Dendritic cell treated with granulocyte-macrophage colony-stimulating factor and Interleukin-4, amounts not matched to agents 40 ng/mL and 50 ng/mL, for 4 days (primary cell): Measurements from ENCODE around the gene SLC25A13.
A peak's percentile ranks its signal among the peaks of the same experiment; 100 is the strongest.

Source experiments
- H3K27ac Mint-ChIP-seq: one replicate; pipeline ENCODE4 v1.8.0; 2022; ENCODE audit warnings: mild to moderate bottlenecking, mixed read lengths
- H3K27me3 Mint-ChIP-seq: one replicate; pipeline ENCODE4 v1.8.0; 2022; ENCODE audit warnings: mild to moderate bottlenecking, mixed read lengths
- H3K36me3 Mint-ChIP-seq: one replicate; pipeline ENCODE4 v1.8.0; 2022; ENCODE audit warnings: low read depth, mixed read lengths
- H3K4me1 Mint-ChIP-seq: one replicate; pipeline ENCODE4 v1.8.0; 2022; ENCODE audit warnings: low read depth, mixed read lengths
- H3K4me3 Mint-ChIP-seq: one replicate; pipeline ENCODE4 v1.8.0; 2022; ENCODE audit warnings: mild to moderate bottlenecking, moderate library complexity, mixed read lengths
- H3K9me3 Mint-ChIP-seq: one replicate; pipeline ENCODE4 v1.8.0; 2022; ENCODE audit warnings: mixed read lengths
- intact Hi-C: fragments of 100-400 bp; cut with micrococcal nuclease; formaldehyde crosslinking; loops from one replicate; pipeline ENCODE4 v1.15.0; 2022

The SLC25A13 gene

DNA sequence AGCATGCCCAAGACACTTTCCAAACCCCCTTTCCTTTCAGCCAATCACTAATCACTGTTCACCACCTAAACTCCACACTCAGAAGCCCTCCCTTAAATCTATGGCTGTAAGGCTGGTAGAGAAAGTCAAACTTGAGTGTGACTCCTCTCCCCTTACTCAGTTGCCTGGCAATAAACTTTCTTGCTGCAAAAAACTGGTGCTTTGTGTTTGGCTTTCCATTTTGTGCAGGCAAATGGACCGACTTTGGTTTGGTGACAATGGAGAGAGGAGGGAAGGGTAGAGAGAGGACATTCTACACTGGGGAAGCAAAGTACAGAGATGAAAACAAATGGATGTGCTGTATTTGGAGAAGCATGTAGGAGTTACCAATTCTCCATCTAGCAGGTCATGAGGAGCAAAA, 84.9 kb downstream of the SLC25A13 start:
- H3K4me3 Mint-ChIP-seq = no peak overlapping the region
- H3K36me3 Mint-ChIP-seq = peaks cover 29% of the 10 kb centered on the region
- intact Hi-C loops = no loop called here
- peaks cover 30% of the 10 kb centered on the region for H3K4me1 Mint-ChIP-seq
- H3K27ac Mint-ChIP-seq = no peak overlapping the region
- no peaks in the 10 kb centered on the region for H3K27me3 Mint-ChIP-seq
- H3K9me3 Mint-ChIP-seq = no peaks in the 10 kb centered on the region

DNA sequence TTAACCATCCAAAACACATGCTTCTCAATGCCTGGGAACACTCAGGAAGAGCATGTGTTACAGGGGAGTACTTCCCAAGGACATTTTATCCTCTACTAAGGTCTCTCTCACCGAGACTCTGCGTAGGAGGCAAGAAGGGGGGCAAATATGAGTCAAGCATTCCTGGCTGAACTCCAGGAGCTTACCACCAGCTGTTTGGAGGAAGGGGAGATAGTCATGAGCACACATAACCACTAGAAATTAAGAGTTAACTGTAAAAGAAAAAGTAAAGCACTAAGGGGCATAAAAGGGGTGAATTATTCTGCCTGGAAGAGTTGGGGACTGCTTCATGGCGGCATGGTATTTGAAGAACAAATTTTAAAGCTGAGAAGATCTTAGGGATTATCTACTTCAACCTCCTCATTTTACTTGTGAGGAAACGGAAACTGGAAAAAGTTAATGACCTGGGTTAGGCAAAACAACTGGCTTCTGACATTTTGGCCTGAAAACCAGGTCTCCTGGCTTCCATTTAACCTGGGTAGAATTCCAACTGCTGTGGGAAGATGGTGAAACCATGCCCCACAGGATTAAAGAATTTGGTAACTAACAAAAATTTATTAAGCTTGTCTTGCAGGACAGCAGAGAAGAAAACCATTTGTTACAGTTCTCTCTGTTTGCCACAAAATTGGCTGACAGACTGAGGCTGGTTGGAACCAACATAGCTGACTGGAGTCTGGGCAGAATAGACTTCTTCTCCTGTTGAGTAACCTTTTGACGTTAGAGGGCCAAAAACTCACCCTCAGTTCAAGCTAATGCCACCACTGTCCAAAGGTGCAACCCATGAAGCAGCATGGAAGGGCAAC, 85.5 kb downstream of the SLC25A13 start:
- Mint-ChIP-seq H3K4me3 (no peak overlapping the region), H3K4me1 (peaks cover 25% of the 10 kb centered on the region), H3K27me3 (no peaks in the 10 kb centered on the region), H3K27ac (peak overlapping the region; percentile 15), H3K36me3 (peaks cover 36% of the 10 kb centered on the region), H3K9me3 (no peaks in the 10 kb centered on the region)
- intact Hi-C loops = no loop called here

DNA sequence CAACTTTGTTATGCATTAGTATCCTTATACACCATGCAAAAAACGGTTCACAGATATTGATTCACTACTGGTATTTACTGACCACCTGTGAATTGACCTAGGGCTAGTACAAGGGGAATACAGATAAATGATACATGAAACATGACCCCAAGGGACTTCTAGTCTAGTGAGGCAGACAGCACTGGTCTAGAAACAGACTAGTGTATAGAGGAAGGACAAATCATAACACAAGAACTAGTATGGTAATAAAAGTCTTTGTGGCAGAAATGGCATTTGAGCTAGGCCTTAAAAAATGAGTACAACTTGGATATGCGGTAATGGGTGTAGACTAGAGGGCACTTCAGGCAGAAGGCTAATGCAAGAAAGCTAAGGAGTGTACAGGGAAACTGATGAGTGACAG, 86.6 kb downstream of the SLC25A13 start:
- H3K9me3 Mint-ChIP-seq = no peaks in the 10 kb centered on the region
- peaks cover 44% of the 10 kb centered on the region for H3K36me3 Mint-ChIP-seq
- no peaks in the 10 kb centered on the region for H3K27me3 Mint-ChIP-seq
- H3K4me3 Mint-ChIP-seq = no peak overlapping the region
- no peak overlapping the region for H3K27ac Mint-ChIP-seq
- peaks cover 19% of the 10 kb centered on the region for H3K4me1 Mint-ChIP-seq
- intact Hi-C loops = no loop called here

DNA sequence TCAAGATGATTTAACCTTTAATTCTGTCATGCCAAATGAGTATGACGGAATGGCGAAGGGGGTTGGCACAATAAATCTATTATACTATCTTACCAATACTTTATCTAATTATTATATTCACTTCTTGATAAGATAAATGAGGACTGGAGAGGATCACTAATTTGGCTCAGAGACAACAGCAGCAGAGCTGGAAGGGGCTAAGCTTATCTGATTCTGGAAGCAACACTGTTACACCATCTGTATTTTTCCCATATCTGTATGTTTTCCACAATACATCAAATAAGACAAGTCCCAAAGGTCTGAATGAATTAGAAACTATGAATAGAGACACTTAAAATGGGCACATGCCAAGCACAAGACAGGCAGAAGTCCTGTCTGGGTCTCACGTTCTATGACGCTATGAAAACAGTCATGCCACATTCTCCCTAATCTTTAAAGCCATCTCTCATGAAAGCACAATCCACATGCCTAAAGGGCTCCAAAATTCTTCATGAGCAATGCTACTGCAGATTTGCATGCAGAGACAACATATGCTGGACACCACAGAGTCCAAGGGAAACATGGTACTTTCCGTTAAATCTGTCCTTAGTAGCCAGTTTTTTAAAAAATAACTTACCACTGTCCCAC, 88.3 kb downstream of the SLC25A13 start:
- H3K27me3 Mint-ChIP-seq = no peaks in the 10 kb centered on the region
- peaks cover 56% of the 10 kb centered on the region for H3K36me3 Mint-ChIP-seq
- H3K4me1 Mint-ChIP-seq = peaks cover 16% of the 10 kb centered on the region
- peaks cover 11% of the 10 kb centered on the region for H3K9me3 Mint-ChIP-seq
- no peak overlapping the region for H3K4me3 Mint-ChIP-seq
- no peak overlapping the region for H3K27ac Mint-ChIP-seq
- intact Hi-C loops = no loop called here

DNA sequence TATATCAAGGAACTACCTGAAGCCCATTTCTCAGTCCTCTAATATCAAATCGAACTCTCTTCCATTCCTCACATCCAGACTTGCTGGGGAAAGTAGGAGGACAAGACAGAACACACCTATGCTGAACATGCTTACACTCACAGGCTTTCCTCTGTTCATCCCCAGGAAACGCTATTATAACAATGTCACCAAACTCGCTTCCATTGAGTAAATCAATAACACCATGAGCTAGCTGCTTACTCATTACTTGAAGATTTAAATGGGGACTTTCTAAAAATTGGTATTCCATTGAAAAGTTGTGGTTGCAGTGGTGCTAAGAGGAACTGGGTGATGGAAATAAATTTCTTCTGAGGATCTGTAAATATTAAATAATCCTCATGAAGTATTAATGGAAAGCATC, 88.8 kb downstream of the SLC25A13 start:
- Mint-ChIP-seq H3K27ac (no peak overlapping the region), H3K4me3 (no peak overlapping the region), H3K36me3 (peaks cover 60% of the 10 kb centered on the region), H3K9me3 (peaks cover 11% of the 10 kb centered on the region), H3K4me1 (peaks cover 16% of the 10 kb centered on the region), H3K27me3 (no peaks in the 10 kb centered on the region)
- intact Hi-C loops = no loop called here

DNA sequence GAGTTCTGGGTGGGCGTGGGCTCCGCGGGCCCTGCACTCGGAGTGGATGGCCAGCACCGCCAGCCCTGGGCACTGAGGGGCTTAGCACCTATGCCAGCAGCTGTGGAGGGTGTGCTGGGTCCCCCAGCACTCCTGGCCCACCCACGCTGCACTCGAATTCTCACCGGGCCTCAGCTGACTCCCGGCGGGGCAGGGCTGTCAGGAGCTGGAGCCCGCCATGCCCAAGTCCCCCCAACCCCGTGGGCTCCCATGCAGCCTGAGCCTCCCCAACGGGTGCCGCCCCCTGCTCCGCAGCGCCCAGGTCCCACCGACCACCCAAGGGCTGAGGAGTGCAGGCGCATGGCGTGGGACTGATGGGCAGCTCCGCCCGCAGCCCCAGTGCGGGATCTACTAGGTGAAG, 93.1 kb downstream of the SLC25A13 start:
- intact Hi-C loops = no loop called here
- Mint-ChIP-seq H3K36me3 (peaks cover 50% of the 10 kb centered on the region), H3K4me1 (peaks cover 9% of the 10 kb centered on the region), H3K9me3 (peaks cover 11% of the 10 kb centered on the region), H3K27me3 (no peaks in the 10 kb centered on the region), H3K4me3 (no peak overlapping the region), H3K27ac (no peak overlapping the region)

DNA sequence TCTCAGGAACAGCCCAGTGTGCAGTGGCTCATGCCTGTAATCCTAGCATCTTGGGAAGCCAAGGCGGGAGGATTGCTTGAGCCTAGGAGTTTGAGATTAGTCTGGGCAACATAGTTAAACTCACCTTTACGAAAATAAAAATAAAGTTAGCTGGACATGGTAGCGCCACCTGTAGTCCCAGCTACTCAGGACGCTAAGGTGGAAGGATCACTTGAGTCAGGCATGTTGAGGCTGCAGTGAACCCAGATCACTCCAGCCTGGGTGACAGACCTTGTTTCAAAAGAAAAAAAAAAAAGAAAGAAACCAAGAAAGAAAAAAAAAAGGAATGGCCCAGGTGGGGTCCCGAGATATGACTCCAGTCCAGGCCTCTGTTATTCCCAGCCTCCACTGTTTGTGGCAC, 96.6 kb downstream of the SLC25A13 start:
- peaks cover 11% of the 10 kb centered on the region for H3K9me3 Mint-ChIP-seq
- no peak overlapping the region for H3K27ac Mint-ChIP-seq
- H3K27me3 Mint-ChIP-seq = no peaks in the 10 kb centered on the region
- H3K4me1 Mint-ChIP-seq = peaks cover 9% of the 10 kb centered on the region
- no peak overlapping the region for H3K4me3 Mint-ChIP-seq
- intact Hi-C loops = no loop called here
- H3K36me3 Mint-ChIP-seq = peaks cover 38% of the 10 kb centered on the region

DNA sequence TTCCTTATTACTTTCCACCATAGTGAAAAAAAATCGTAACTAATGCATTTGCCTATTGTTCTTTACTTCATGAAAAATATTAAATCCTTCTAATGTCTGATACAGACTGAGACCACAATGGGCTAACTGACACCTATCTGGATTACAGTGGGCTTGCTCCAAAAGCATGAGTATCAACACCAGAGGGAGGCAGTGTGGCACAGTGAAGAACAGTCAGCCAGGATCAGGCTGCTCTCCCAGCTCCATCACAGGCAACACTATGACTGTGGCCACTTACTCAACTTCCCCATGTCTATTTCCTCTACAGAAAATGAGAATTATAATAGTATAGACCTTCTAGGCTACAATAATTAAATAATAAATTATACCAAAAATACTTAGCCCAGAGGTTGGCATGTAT, 97.2 kb downstream of the SLC25A13 start:
- H3K4me3 Mint-ChIP-seq = no peak overlapping the region
- intact Hi-C loops = no loop called here
- H3K27ac Mint-ChIP-seq = no peak overlapping the region
- H3K36me3 Mint-ChIP-seq = peaks cover 33% of the 10 kb centered on the region
- H3K27me3 Mint-ChIP-seq = no peaks in the 10 kb centered on the region
- H3K4me1 Mint-ChIP-seq = peaks cover 10% of the 10 kb centered on the region
- peaks cover 6% of the 10 kb centered on the region for H3K9me3 Mint-ChIP-seq

DNA sequence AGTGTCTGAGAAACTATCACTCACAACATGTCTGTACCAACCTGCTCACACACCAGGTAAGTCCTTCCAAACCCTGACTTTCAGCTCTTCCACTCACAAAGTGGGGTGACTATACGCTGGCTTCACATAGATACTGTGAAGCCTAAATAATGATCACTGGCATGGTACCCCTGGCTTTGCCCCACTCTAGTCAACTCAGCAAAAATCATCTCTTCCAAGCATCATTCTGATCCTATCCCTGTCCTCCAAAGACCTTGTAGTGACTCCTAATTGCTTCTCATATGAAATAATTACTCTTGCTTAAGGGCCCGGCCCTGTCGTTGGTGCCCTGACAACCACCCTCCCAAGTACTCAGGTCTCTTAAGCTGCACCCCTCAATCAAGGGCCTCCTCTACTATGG, 97.8 kb downstream of the SLC25A13 start:
- peaks cover 16% of the 10 kb centered on the region for H3K4me1 Mint-ChIP-seq
- no peak overlapping the region for H3K4me3 Mint-ChIP-seq
- peaks cover 27% of the 10 kb centered on the region for H3K36me3 Mint-ChIP-seq
- no peaks in the 10 kb centered on the region for H3K27me3 Mint-ChIP-seq
- intact Hi-C loops = no loop called here
- no peaks in the 10 kb centered on the region for H3K9me3 Mint-ChIP-seq
- H3K27ac Mint-ChIP-seq = no peak overlapping the region

DNA sequence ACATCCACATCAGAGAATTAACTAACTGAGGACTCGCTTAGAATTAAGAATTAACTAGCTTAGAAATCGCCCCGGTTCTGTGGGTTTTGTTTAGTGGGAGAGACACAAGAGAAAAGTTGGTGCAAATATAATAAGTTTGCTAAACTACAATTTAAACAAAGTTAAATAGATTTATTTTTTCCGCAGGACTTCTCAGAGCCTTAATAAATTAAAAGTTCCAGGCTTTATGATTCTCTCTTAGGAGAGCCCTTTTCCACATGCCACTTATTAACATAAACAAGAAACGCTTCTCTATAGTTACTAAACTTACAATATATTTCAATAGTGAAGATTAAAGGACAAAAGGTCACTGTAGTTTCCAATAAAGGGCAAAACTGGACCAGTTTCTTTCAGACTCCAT, 100.0 kb downstream of the SLC25A13 start:
- Mint-ChIP-seq H3K36me3 (peaks cover 18% of the 10 kb centered on the region), H3K27ac (no peak overlapping the region), H3K9me3 (peaks cover under 1% of the 10 kb centered on the region), H3K4me1 (peaks cover 24% of the 10 kb centered on the region), H3K27me3 (no peaks in the 10 kb centered on the region), H3K4me3 (no peak overlapping the region)
- intact Hi-C loops = no loop called here

DNA sequence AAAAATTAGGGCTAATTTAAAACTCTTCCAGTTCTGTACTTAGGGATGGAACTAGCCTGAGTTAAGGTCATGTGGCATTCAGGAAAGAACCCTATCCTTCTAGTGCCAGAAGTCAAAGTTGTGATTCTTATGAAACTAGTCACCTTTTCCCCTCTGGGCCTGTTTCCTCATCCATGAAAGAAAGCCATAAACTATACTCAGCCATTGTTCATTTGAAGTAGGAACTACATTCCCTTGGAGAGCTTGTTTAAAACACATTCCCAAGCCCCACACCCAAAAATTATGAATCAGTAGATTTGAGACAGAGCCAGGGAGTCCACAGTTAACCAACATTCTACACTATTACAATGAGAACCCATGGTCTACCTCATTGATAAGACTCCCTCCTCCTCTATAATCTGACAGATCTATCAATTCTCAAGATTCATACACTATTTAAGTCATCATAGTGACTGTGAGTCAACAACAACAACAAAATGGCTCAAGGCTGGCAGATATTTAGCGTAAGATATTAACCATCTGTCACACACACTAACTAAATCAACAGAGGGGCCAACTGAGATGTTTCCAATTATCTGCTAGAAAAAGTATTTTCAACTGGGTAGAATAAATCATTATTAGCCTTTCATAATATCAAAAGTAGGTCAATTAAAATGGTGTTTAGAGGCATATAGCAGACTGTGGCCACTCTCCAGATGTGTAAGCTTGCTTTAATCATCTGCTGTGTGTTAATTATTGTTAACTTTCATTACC, 102.3 kb downstream of the SLC25A13 start:
- intact Hi-C loops = no loop called here
- no peaks in the 10 kb centered on the region for H3K27me3 Mint-ChIP-seq

DNA sequence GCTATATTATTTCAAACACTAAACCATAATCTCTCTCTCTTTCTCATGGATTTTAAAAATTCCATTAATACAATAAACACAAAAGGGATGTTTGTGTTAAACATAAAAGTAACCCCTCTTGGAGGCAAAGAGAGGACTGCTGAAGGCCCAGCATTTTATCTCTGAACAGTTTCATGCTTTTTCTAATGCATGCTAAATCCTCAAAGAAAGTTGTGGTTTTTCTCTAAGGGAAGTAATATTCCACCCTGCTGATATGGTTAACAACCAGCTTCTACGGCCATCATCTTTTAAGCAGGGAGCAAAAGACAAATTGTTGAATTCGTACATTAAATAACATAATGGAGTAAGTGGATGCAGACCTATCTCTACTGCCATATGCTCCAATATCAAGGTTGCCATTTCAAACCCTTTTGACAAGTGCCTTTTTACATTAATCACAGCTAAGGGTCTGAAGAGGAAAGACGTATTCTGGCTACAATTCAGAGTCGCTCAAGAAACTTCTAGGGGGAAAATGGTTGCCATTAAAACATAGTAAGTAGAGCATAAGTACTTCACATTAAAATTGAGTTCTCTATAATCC, 103.1 kb downstream of the SLC25A13 start:
- H3K9me3 Mint-ChIP-seq = peaks cover 9% of the 10 kb centered on the region
- H3K4me1 Mint-ChIP-seq = peaks cover 16% of the 10 kb centered on the region
- H3K27me3 Mint-ChIP-seq = no peaks in the 10 kb centered on the region
- intact Hi-C loops = no loop called here
- H3K36me3 Mint-ChIP-seq = peaks cover 20% of the 10 kb centered on the region
- H3K27ac Mint-ChIP-seq = no peak overlapping the region
- H3K4me3 Mint-ChIP-seq = no peak overlapping the region

More for the DNA sequence above, 102.3 kb downstream of the SLC25A13 start:
- peaks cover 16% of the 10 kb centered on the region for H3K4me1 Mint-ChIP-seq
- no peak overlapping the region for H3K4me3 Mint-ChIP-seq
- no peak overlapping the region for H3K27ac Mint-ChIP-seq
- peaks cover 9% of the 10 kb centered on the region for H3K9me3 Mint-ChIP-seq
- peaks cover 28% of the 10 kb centered on the region for H3K36me3 Mint-ChIP-seq

DNA sequence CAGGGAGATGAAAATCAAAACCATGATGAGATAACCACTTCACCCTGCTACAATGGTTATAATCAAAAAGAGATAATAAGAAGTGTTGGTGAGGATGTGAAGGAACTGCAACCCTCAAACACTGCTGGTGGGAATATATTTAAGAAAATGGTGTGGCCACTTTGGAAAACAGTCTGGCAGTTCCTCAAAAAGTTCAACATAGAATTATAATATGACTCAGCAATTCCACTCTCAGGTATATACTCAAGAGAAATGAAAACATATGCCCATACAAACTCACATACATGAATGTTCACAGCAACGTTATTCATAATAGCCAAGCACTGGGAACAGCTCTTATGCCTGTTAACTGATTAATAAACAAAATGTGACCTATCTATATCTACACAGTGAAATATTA, 104.8 kb downstream of the SLC25A13 start:
- intact Hi-C loops = no loop called here
- peaks cover 16% of the 10 kb centered on the region for H3K4me1 Mint-ChIP-seq
- no peaks in the 10 kb centered on the region for H3K27me3 Mint-ChIP-seq
- H3K4me3 Mint-ChIP-seq = no peak overlapping the region
- H3K9me3 Mint-ChIP-seq = peaks cover 9% of the 10 kb centered on the region
- peaks cover 11% of the 10 kb centered on the region for H3K36me3 Mint-ChIP-seq
- no peak overlapping the region for H3K27ac Mint-ChIP-seq

DNA sequence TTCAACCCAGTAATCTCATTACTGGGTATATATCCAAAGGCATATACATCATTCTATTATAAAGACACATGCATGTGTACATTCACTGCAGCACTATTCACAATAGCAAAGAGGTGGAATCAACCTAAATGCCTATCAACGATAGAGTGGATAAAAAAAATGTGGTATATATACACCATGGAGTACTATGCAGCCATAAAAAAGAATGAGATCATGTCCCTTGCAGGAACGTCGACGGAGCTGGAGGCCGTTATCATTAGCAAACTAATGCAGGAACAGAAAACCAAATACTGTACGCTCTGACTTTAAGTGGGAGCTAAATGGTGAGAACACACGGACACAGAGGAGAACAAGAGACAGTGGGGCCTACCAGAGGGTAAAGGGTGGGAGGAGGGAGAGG, 105.5 kb downstream of the SLC25A13 start:
- H3K4me3 Mint-ChIP-seq = no peak overlapping the region
- no peak overlapping the region for H3K27ac Mint-ChIP-seq
- peaks cover 11% of the 10 kb centered on the region for H3K36me3 Mint-ChIP-seq
- no peaks in the 10 kb centered on the region for H3K27me3 Mint-ChIP-seq
- intact Hi-C loops = no loop called here
- peaks cover 16% of the 10 kb centered on the region for H3K4me1 Mint-ChIP-seq
- H3K9me3 Mint-ChIP-seq = peaks cover 9% of the 10 kb centered on the region
